ENCODE data around the gene MICAL3. TPM values are rescaled to one million over a fixed set of nuclear protein-coding genes. Genes with fewer than 3 reads are reported as not detected.

The MICAL3 gene
- polyA plus RNA-seq, 1 donor from 2014 or later = 28.1 TPM

- H3K9me3 ChIP-seq (ENCODE audit: low read length) = no peaks in the 10 kb centered on the region
- H3K36me3 ChIP-seq (ENCODE audit: insufficient read depth, low read length) = no peaks in the 10 kb centered on the region
- no peak overlapping the region for H3K4me3 ChIP-seq (ENCODE audit: low read length)
- H3K9ac ChIP-seq (ENCODE audit: low read length) = no peak overlapping the region
- H2AFZ ChIP-seq (ENCODE audit: low read depth, low read length) = no peak overlapping the region
- H3K79me2 ChIP-seq (replicated peaks; ENCODE audit: insufficient read depth, low read length) = no peaks in the 10 kb centered on the region
- no peaks in the 10 kb centered on the region for H3F3A ChIP-seq (ENCODE audit: insufficient read depth, low read length, poor library complexity, severe bottlenecking)
- TF ChIP-seq TAF1 (IDR thresholded peaks at IDR 0.05; ENCODE audit: low read depth) = no peak
- no peak for TF ChIP-seq POLR2AphosphoS5 (IDR thresholded peaks at IDR 0.05)
- no peak for TF ChIP-seq MXI1 (conservative IDR thresholded peaks at IDR 0.05; ENCODE audit: poor library complexity, severe bottlenecking)
- TF ChIP-seq SMC3 (conservative IDR thresholded peaks at IDR 0.05; ENCODE audit: poor library complexity) = no peak
- TF ChIP-seq EZH2 (IDR thresholded peaks at IDR 0.05; ENCODE audit: borderline replicate concordance, insufficient read depth, low read length, poor library complexity, severe bottlenecking) = no peak
- TF ChIP-seq REST (IDR thresholded peaks at IDR 0.05; ENCODE audit: borderline replicate concordance) = no peak
- no peak for TF ChIP-seq EP300 (conservative IDR thresholded peaks at IDR 0.05; ENCODE audit: poor library complexity, severe bottlenecking)
- TF ChIP-seq RAD21 (conservative IDR thresholded peaks at IDR 0.05) = no peak
- TF ChIP-seq CTCF (IDR thresholded peaks at IDR 0.05; ENCODE audit: poor library complexity, severe bottlenecking) = no peak
- H3K4me2 ChIP-seq (ENCODE audit: low read length) = no peak overlapping the region
- no peaks in the 10 kb centered on the region for H3K27me3 ChIP-seq (ENCODE audit: insufficient read depth, low read depth, low read length)
- H3K27ac ChIP-seq (ENCODE audit: low read length) = no peak overlapping the region
- no peaks in the 10 kb centered on the region for H3K9me2 ChIP-seq (ENCODE audit: insufficient read depth, low read length)
- no peaks in the 10 kb centered on the region for H4K20me1 ChIP-seq (ENCODE audit: insufficient read depth)
Observed at GRCh38 chr22:17881366-17881765, 143.0 kb downstream of the MICAL3 start.

- TF ChIP-seq SMC3 (conservative IDR thresholded peaks at IDR 0.05; ENCODE audit: poor library complexity) (no peak), EZH2 (IDR thresholded peaks at IDR 0.05; ENCODE audit: borderline replicate concordance, insufficient read depth, low read length, poor library complexity, severe bottlenecking) (no peak), EP300 (conservative IDR thresholded peaks at IDR 0.05; ENCODE audit: poor library complexity, severe bottlenecking) (no peak), POLR2AphosphoS5 (IDR thresholded peaks at IDR 0.05) (no peak), REST (IDR thresholded peaks at IDR 0.05; ENCODE audit: borderline replicate concordance) (no peak), RAD21 (conservative IDR thresholded peaks at IDR 0.05) (no peak), MXI1 (conservative IDR thresholded peaks at IDR 0.05; ENCODE audit: poor library complexity, severe bottlenecking) (no peak), CTCF (IDR thresholded peaks at IDR 0.05; ENCODE audit: poor library complexity, severe bottlenecking) (no peak), TAF1 (IDR thresholded peaks at IDR 0.05; ENCODE audit: low read depth) (no peak)
- H3K9me2 ChIP-seq (ENCODE audit: insufficient read depth, low read length) = no peaks in the 10 kb centered on the region
- H3K79me2 ChIP-seq (replicated peaks; ENCODE audit: insufficient read depth, low read length) = no peaks in the 10 kb centered on the region
- no peaks in the 10 kb centered on the region for H3K9me3 ChIP-seq (ENCODE audit: low read length)
- H3K4me3 ChIP-seq (ENCODE audit: low read length) = no peak overlapping the region
- H3K4me2 ChIP-seq (ENCODE audit: low read length) = no peak overlapping the region
- no peak overlapping the region for H3K9ac ChIP-seq (ENCODE audit: low read length)
- no peaks in the 10 kb centered on the region for H3F3A ChIP-seq (ENCODE audit: insufficient read depth, low read length, poor library complexity, severe bottlenecking)
- no peaks in the 10 kb centered on the region for H4K20me1 ChIP-seq (ENCODE audit: insufficient read depth)
- no peak overlapping the region for H2AFZ ChIP-seq (ENCODE audit: low read depth, low read length)
- H3K27ac ChIP-seq (ENCODE audit: low read length) = no peak overlapping the region
- H3K27me3 ChIP-seq (ENCODE audit: insufficient read depth, low read depth, low read length) = no peaks in the 10 kb centered on the region
- H3K36me3 ChIP-seq (ENCODE audit: insufficient read depth, low read length) = no peaks in the 10 kb centered on the region
Observed at GRCh38 chr22:17880468-17880867, 143.9 kb downstream of the MICAL3 start.

Measured in neural cell (in vitro differentiated cells).